Tibial nerve (tissue), 4 donors: ENCODE data around the gene PPP2R1B.

Experiments used
- CTCF ChIP-seq, 5 experiments: fragments of 200-600 bp in 3 of 5; fragments of 450-650 bp in 2 of 5; sonication (generic) in 3 of 5; IDR thresholded peaks; one replicate each; pipeline ENCODE4 v1.5.1; 2016 to 2019; ENCODE audit warnings: antibody characterized with exemption in 5 of 5, mild to moderate bottlenecking in 3 of 5, moderate library complexity in 2 of 5
- EP300 ChIP-seq, 2 donors: sonication (generic); formaldehyde crosslinking; IDR thresholded peaks; one replicate each; pipeline ENCODE4 v1.6.1; 2017; ENCODE audit warnings: antibody characterized with exemption in 2 of 2, mild to moderate bottlenecking in 1 of 2
- POLR2A ChIP-seq, 2 donors: fragments of 450-650 bp; IDR thresholded peaks; one replicate each; pipeline ENCODE4 v1.6.1; 2017; ENCODE audit warnings: antibody characterized with exemption in 2 of 2, mild to moderate bottlenecking in 2 of 2, moderate library complexity in 2 of 2

GRCh38 chr11:111734954-111735261 is 31.3 kb downstream of the PPP2R1B start:
- TF ChIP-seq CTCF (IDR thresholded peaks at IDR 0.05) (no peak), EP300 (IDR thresholded peaks at IDR 0.05) (no peak), POLR2A (IDR thresholded peaks at IDR 0.05) (no peak)
